GM18517 (cell line): ENCODE results near the gene SUSD3.
"Not testable (repeated sequence)": the region's sequence is repeated elsewhere in the genome, so short reads cannot be mapped to it uniquely, and the experiment has no call there.

ENCODE experiments used
- ATAC-seq: cut with Tn5 transposase; IDR thresholded peaks from one replicate; pipeline ENCODE4 v1.9.1; 2021; ENCODE audit warnings: mild to moderate bottlenecking, moderate library complexity; ENCODE audit not compliant: unreplicated experiment

Gene SUSD3

DNA sequence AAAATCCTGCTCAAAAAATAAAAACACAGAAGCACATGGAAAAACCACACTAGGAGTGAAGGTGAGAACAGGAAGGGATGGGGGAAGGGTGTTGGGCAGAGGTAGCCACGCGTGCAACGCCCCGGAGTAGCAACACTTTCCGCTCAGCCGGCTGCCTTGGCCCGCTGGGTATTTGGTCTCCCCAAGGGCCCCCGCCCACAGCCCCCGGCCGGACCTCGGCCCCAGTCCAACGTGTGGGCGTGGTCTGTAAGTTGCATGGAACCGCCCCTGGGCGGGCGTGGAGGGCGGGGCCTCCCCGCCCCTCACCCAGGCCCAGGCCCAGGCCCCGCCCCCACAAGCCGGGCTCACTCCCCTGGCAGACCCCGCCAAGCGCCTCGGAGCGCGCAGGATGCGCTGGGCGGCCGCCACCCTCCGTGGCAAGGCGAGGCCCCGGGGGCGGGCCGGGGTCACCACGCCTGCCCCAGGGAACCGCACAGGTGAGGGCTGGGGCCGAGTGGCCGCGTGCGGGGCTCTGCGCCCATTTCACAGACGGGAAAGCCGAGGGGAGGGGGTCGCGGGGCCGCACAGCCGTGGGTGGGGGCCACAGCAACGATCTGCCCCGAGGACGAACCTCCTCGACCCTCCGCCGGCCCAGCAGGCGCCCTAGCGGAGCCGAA lies at the start of gene SUSD3:
Gene SUSD3 (plus strand): TSS at position 347 of the 656 bp plus-strand sequence. CDS start 42 bp downstream, at position 389.
- peak; percentile 39 for ATAC-seq

GRCh38 chr9:93009337-93010015 lies 49.0 kb upstream of the SUSD3 start:
- no peak for ATAC-seq

DNA sequence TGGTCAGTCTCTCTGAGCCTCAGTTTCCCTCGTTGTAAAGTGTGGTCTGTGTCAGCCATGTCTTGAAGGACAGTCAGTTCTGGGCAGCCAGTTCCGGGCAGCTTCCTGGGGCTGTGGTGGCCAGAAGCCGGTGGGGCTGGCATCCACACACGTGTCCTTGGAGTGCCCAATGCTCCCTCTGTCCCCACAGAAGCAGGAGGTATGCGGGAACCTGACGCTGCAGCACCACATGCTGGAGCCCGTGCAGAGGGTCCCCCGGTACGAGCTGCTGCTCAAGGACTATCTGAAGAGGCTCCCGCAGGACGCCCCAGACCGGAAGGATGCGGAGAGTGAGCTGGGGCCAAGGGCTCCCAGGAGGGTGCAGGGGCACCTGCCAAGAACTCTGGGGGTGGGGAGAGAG lies 48.4 kb upstream of the SUSD3 start:
- ATAC-seq, result no peak

GRCh38 chr9:93010704-93011103 lies 47.8 kb upstream of the SUSD3 start:
- ATAC-seq, result no peak

DNA sequence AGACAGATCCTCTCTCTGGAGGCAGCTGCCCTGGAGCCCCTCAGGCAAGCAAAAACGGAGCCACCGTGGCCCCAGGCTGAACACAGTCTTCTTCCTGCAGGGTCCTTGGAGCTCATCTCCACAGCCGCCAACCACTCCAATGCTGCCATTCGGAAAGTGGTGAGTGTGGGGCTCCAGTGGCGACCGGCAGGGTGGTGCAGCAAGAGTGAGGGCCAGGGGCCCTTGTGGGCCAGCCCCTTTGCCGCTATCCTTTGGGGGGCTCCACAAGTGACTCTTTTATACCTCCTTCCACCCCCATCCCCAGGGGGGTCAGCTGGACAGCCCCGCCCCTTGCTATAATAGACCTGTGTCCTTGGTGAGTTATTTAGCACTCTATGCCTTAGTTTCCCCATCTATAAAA lies 47.4 kb upstream of the SUSD3 start:
- ATAC-seq, result no peak

DNA sequence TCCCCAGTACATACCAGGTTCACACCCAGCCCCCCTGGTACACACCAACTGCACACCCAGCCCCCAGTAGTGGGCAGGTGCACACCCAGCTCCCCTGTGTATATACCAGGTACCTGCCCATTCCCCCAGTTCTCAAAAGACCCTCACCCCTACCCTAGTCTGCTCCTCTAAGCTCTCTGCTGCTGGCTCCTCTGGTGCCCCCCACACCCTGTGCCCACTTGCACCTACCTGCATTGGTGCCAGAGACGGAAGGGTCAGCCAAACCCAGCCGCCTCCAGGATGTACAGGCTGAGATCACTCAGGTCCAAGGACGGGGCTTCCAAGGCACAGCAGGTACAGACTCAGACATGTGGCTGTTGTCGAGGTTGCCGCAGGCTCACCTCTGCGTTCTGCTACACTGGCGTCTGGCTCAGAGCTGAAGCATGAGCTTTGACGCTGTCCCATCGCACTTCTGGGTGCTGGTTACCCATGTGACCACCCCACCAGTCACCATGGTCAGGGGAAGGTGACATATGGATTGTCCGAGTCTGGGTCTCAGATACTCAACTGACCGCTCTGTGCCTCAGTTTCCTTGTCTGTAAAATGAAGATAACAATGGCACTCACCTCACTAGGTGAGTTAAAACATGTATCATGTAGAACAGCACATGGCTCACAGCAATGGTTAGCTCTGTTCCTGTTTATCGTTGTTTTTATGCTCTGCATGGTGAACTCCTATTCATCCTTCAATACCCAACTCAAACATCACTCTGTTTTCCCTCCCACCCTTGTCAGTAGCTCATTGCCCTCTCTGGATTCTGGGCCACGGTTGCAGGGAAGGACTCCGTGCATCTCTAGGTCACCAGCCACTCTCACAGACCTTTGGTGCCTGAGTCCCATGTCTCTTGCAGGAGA lies 45.3 kb upstream of the SUSD3 start:
- no peak for ATAC-seq

- no peak for ATAC-seq
Observed at GRCh38 chr9:93013856-93014582, 44.5 kb upstream of the SUSD3 start.

DNA sequence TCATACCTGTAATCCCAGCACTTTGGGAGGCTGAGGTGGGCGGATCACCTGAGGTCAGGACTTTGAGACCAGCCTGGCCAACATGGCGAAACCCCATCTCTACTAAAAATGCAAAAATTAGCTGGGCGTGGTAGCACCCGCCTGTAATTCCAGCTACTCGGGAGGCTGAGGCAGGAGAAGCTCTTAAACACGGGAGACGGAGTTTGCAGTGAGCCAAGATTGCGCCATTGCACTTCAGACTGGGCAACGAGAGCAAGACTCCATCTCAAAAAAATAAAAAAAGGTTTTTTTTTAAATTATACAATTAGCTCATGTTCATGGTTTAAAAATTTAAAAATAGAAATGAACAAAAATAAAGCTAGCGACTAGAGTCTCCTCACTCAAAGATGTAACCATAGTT lies 43.3 kb upstream of the SUSD3 start:
- not testable (repeated sequence) for ATAC-seq

GRCh38 chr9:93017621-93018020 lies 40.9 kb upstream of the SUSD3 start:
- no peak for ATAC-seq

- ATAC-seq, result no peak
Observed at GRCh38 chr9:93020151-93020550, 38.4 kb upstream of the SUSD3 start.

DNA sequence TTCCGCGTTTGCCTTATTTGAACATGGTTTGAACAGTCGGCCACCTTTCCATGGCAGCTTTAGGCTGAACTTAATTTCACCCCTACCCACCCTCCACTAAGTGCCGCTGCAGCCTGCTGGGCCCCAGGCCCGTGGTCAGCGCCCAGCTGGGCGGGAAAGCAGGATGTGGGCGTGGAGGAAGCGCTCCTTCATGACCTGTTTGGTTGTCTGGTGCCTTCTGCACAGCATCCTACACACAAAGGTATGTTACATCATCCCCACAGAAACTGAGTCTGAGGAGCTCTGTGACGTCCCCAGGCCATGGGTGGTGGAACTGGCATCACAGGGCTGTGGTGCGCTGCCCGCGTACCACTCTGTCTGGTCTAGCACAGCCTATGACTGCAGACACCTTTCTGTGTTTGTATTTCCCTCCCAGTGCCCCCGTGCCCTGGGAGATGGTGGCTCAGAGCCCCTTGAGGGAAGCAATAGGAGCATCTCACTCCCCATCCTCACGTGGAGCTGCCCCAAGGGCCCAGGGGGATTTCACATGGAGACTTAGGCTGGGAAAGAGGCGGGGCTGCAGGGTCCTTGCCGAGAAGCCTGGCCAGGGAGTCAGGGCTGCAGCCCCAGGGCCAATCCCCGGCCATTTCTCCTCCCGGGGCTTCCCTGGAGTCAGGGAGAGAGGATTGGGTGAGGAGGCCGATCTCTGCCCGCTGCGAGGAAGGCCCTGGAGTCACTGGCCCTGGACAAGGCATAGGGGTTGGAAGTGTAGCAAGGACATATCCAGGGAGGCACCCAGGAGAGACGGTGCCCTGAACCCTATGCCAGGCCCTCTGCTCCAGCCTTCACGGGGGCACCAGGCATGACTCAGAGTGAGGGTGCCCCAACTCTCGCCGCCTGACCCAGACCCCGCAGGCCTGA lies 37.5 kb upstream of the SUSD3 start:
- no peak for ATAC-seq

DNA sequence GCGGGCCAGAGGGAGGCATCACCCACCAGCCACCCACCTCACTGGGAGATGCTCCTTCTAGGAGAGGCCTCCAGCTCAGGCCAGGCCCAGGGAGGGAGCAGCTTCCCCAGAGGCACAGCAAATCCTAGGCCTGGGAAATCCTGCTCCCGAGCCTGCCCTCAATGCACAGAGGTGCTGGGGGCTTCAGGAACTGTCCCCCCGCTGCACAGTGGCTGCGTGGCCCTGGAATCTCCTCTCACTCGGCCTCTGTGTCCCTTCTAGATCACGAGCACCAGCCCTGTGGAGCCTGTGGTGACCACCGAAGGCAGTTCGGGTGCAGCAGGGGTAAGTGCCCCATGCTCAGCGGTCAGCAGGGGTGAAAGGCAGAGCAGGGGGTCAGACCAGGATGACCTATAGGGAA lies 36.4 kb upstream of the SUSD3 start:
- ATAC-seq, result no peak

GRCh38 chr9:93022721-93023520 lies 35.6 kb upstream of the SUSD3 start:
- ATAC-seq, result no peak

GRCh38 chr9:93023521-93023815 lies 35.0 kb upstream of the SUSD3 start:
- ATAC-seq, result no peak

DNA sequence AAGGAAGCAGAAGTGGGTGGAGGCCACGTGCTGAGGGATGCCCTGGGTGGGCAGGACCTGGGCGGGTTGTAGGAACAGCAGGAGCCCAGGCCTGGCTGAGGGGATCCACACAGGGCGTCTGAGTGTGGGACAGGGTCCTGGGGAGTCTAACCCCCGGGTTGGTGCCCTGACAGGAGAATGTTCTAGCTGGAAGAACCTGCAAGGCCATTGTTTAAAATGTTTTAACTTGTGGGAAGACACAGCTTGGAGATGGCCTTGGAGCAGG lies 33.9 kb upstream of the SUSD3 start:
- no peak for ATAC-seq

DNA sequence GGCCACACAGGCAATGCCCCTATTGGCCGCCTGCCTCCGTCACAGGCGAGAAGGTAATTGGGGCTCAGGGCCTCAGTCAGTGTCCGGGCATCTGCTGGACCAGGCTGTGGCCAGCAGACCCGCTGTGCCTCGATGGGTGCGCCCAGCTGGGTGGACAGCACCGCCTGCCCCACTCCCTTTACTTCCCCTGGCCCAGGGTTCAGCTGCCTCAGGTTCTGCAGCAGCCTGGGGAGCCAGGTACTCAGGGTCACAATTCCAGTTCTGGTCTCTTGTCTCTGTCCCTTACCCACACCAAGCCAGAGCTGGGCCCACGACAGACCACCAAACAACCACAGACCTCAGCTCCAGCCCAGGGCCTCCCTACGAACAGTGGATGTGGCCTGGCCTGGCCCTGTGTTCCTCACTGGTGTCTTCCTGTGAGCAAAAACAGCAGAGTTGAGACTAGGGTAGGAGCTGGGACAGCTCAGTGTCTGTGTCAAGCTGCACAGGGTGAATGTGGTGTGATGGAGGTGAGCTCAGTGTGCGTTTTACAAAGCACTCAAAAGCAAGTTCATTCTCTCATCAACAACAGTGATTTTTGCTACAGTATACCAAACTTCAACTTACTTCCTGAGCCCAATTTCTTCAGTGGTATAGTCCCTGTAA lies 33.4 kb upstream of the SUSD3 start:
- no peak for ATAC-seq

- ATAC-seq, result no peak
Observed at GRCh38 chr9:93025736-93026135, 32.8 kb upstream of the SUSD3 start.

- no peak for ATAC-seq
Observed at GRCh38 chr9:93026640-93027039, 31.9 kb upstream of the SUSD3 start.

DNA sequence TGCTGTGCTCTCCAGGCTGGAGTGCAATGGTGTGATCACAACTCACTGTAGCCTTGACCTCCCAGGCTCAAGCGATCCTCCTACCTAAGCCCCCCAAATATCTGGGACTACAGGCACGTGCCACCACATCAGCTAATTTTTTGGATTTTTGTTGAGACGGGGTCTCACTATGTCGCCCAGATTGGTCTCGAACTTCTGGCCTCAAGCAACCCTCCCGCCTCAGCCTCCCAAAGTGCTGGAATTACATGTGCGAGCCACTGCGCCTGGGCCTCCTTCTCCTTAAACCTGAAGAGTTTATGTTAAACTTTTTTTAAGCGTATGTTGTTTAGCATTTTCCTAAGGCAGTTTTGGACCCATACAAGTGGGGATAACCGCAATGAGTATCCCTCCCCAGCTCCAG lies 30.8 kb upstream of the SUSD3 start:
- no peak for ATAC-seq
